HG03108 (cell line): ENCODE data around the gene RBM20.

Experiments
- ATAC-seq: cut with Tn5 transposase; IDR thresholded peaks from one replicate; pipeline ENCODE4 v1.9.1; 2021; ENCODE audit warnings: moderate library complexity; ENCODE audit not compliant: unreplicated experiment

The RBM20 gene

GRCh38 chr10:110671788-110672579 lies 27.8 kb downstream of the RBM20 start:
- peak; percentile 99 for ATAC-seq

DNA sequence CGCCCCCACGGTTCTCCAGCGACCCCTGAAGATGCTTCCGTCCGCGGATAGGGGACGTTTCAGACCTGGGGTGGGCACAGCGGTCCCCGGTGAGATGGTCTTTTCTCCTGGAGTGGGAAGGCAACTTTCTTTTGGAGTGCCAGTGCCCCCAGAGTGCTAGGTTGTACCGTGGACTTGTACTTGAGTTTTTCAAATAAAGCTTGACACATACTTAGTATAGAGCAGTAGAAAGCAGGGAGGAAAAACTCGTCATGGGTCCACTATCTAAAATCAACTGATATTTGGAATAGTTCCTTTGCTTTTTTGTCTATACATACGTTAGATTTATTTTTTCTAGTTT lies 28.4 kb downstream of the RBM20 start:
- ATAC-seq: no peak

- no peak for ATAC-seq
Observed at GRCh38 chr10:110676016-110676415, 31.9 kb downstream of the RBM20 start.

GRCh38 chr10:110679486-110680272 lies 35.5 kb downstream of the RBM20 start:
- no peak for ATAC-seq

- ATAC-seq: no peak
Observed at GRCh38 chr10:110680273-110681020, 36.3 kb downstream of the RBM20 start.

GRCh38 chr10:110681023-110681681 lies 37.0 kb downstream of the RBM20 start:
- ATAC-seq: no peak

DNA sequence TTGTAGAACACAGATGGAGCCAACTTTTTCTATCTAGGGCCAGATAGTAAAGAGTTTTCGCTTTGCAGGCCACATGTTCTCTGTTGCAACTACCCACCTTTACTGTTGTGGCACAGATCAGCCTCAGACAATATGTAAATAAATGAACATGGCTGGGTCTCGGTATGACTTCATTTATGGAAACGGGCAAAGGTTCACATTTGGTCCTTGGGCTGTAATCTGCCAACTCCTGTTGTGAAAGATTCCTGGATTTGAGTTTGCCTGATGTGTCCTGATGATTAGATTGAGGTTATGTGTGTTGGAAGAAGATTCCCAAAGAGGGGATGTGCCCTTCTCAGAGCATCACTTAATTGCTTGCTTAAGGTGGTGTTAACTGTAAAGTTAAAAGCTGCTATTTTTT lies 38.2 kb downstream of the RBM20 start:
- no peak for ATAC-seq

GRCh38 chr10:110684800-110685446 lies 40.8 kb downstream of the RBM20 start:
- no peak for ATAC-seq

DNA sequence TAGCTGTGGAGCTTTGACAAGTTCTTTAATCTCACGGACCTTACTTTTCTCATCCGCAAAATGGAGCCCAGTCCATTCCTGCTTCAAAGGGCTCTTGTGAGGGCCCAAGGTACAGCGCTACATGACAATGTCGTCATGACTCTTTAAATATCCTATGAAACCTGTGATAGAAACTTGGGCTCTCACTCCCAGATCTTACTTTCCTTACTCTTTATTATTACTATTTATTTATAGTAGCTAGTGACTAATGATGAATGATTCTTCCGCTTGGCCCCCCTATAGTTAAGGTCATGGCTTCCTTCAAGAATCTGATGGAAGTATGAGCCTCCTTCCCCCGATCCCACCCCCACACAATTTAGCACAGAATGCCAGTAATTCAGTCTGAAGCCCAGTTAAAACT lies 41.9 kb downstream of the RBM20 start:
- ATAC-seq: no peak

GRCh38 chr10:110686949-110687348 lies 42.8 kb downstream of the RBM20 start:
- no peak for ATAC-seq

DNA sequence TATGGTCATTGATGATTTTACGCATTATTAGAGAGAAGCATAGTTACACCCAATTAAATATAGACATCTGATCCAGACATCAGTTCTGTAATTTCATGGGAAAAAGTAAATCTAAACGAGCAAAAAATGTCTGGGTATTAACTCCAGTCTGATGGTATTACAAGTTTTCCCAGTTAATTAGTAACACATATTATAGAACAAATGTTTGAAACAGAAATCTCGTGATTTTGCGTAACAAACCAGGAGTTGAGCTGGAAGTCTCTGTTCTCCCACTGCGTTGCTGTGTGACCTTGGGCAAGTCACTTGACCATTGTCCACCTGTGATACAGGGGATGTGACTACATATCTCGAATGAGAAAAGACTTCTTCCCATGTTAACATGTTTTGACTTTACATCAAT lies 43.3 kb downstream of the RBM20 start:
- ATAC-seq: no peak

- ATAC-seq: no peak
Observed at GRCh38 chr10:110691139-110691538, 47.0 kb downstream of the RBM20 start.

GRCh38 chr10:110694263-110694662 lies 50.1 kb downstream of the RBM20 start:
- ATAC-seq: no peak

DNA sequence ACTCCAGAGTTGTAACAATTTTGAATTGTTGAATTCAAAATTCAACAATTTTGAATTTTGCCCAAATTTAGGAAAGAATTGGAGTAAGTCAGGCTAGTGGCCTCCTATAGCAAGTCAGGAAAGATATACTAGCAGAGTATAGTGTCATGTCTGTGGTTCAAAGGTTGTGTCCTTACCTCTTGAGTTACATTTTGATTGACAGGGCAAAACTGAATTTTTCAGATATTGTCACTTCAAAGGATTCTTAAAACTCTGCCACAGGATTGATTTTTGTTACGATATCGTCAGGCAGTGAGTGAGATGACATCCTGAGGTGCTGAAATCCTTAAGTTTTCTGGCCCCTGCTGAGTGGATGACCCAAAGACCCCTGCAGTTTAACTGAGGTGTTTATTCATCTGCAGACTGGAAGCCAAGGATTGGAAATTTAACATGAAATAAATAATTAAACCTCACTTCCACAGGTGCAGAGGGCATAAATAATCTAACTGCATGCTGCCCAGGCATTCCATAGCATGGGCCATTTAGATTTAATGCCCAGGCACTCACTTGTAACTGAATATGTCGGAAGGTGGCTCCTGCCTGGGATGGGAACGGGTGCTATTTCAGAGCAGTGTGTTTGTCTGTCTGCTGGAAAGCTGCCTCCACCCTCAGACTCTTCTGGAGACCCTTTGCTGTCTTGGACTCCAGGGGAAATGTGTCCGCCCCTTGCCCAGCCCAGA lies 50.8 kb downstream of the RBM20 start:
- no peak for ATAC-seq

GRCh38 chr10:110695539-110695886 lies 51.4 kb downstream of the RBM20 start:
- no peak for ATAC-seq

GRCh38 chr10:110696436-110696835 lies 52.3 kb downstream of the RBM20 start:
- ATAC-seq: no peak

- ATAC-seq: no peak
Observed at GRCh38 chr10:110698340-110698739, 54.2 kb downstream of the RBM20 start.

GRCh38 chr10:110698782-110699201 lies 54.7 kb downstream of the RBM20 start:
- no peak for ATAC-seq

GRCh38 chr10:110699859-110700468 lies 55.8 kb downstream of the RBM20 start:
- ATAC-seq: no peak
